ENCODE measurements around the gene PPP4R1.

The PPP4R1 gene

DNA sequence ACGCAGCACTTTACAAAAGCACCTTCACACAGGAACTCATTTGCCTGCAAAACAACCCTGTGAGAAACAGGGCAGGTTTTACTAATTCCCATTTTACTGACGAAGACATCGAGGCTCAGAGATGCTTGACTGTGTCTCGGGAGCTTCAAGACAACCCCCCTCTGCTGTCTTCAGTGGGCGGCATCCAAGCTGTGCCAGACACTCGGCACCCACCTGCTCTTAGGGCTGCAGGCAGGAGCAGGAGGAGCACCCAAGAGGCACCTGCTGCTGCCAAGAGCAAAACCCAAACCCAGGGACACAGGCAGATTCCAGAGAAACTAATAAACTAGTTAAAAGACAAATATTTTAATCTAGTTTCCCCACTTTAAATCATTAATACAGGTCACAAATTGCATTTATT, 67.9 kb downstream of the PPP4R1 start:
- no peak for DNase-seq (ENCODE audit: low read depth)

DNA sequence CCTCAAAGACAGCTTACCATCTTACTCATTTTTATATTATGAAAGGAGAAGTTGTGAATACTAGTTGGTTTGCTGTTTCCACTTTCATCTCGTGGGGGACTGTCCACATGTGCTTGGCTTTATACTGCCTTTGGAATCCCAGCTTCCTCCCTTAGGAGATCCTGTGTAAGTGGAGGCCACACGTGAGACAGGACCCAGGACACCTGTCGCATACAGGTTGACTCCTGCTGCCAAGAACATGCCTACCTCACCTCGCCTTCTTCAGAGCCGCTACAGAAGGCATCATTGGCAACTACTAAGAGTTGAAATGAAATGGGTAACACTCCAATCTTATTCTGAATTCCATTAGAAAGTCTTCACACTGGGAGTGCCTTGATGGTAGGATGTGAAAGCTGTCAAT, 69.3 kb downstream of the PPP4R1 start:
- DNase-seq (ENCODE audit: low read depth), result no peak

DNA sequence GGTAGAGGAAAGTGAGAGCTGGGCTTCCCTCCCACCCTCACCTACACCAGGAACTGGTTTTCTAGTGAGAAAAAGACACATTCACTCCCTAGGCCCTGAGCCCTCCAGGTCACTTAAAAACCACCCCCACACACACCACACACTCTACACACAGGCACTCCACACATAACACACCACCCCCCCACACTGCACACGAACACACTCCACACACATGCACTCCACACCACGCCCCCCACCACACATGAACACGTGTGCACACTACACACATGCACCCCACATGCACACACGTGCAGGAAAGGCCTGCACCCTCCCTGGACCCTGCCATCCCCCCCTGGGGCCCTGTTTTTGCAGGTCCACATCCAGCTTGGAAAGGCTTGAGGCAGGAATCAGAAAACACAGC, 71.4 kb downstream of the PPP4R1 start:
- DNase-seq (ENCODE audit: low read depth), result no peak

DNA sequence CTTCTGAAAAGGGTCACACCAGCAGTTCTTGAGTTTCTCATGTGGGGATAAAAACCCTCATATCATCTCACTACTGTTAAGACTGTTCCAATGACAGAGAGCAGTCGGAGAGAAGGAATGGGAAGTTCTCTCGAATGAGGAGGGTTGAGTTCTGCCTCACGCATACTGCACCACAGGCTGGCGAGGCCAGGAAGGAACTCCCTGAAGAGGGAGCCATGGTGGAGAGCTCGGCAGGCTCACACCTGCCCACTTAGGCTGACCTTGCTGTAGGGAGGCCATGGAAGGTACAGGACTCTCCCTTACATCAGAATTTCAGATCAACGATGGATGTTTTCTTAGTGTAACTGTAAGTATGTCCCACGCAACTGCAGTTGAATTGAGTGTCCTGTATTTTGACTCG, 74.4 kb downstream of the PPP4R1 start:
- DNase-seq (ENCODE audit: low read depth), result no peak

DNA sequence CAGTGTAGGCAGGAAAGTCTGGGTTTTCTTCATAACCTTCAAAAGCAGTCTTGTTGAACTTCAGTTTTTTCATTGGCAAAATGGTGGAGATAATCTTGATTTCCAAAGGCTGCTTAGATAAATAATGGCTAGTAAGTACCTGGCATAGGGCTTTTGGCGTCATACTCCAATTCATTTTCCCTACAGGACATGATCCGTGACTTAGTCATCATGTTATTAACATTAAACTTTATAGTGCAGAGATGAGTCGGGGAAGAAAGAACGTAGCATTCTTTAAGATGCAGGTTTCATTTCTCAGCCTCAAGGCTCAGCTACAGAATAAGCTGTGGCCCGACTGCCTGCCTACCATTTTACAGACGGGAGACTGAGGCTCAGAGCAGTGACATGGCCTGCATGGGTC, 75.1 kb downstream of the PPP4R1 start:
- DNase-seq (ENCODE audit: low read depth), result no peak

DNA sequence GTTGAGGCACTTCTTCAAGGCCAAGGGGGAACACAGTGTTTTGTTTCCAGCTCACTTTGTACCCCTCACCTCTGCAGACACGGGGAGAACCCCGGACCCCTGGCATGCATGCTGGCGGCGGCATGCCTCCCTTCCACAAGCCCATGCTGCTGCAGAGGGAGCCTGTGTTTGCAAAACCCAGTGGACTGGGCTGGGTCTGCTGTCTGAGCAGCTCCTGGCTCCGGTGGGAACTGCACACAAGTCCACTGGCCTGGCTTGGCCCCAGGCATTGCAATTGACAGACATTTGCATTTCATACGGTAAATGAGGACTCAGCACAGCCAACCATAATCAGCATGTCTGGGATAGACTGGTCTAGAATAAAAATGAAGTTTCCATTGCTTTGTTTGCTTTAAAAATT, 76.7 kb downstream of the PPP4R1 start:
- DNase-seq (ENCODE audit: low read depth), result no peak

DNA sequence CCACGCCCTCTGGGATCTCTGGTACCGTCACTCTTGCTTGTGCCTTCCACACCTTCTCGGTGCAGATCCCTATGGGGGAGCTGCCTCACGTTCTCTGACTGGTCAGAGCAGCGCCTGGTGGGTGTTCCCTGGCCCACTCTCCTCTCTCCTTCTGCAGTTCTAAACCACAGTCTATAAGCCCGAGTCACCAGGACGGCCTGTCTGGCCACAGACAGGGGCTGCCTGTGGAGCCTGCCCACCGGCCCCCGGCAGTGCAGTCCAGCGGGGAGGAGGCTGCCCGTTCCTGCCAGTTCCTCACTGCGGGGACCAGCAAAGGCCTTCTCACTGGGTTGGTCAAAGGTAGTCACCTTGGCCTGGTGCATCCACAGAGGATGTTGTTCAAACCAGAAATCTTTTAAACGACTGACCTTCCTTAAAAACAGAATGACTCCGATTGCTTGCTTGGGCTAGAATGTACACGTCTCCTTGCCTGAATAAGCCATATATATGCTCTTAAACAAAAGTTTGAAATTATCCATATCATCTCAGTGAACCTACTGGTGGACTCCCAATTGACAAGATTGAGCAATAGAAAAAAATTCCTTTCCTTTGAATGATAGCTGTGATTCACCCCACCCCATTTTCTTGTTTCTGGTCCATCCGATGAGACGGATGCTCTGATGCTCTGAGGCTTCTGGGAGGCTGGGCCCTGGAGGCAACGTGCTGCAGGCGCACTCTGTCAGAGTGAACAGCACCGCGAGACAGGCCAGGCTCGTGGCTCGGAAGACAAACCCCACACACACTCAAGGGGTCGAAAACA, 77.8 kb downstream of the PPP4R1 start:
- DNase-seq (ENCODE audit: low read depth), result no peak

DNA sequence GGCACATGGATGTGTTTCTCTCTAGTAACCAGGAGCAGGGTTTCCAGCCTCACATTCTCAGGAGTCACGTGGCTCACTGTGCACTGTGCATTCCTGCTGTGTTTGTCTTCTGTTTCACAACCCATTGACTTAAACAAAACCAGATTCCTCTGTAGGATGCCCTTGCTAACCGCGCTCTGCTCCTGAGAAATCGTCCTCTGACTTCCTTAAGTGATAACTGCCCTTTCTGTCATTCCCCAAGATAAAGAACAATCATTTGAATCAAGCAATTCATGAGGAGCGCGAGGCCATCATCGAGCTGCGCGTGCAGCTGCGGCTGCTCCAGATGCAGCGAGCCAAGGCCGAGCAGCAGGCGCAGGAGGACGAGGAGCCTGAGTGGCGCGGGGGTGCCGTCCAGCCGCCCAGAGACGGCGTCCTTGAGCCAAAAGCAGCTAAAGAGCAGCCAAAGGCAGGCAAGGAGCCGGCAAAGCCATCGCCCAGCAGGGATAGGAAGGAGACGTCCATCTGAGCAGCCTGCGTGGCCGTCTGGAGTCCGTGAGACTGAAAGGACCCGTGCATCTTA, 78.8 kb downstream of the PPP4R1 start:
- no peak for DNase-seq (ENCODE audit: low read depth)

DNA sequence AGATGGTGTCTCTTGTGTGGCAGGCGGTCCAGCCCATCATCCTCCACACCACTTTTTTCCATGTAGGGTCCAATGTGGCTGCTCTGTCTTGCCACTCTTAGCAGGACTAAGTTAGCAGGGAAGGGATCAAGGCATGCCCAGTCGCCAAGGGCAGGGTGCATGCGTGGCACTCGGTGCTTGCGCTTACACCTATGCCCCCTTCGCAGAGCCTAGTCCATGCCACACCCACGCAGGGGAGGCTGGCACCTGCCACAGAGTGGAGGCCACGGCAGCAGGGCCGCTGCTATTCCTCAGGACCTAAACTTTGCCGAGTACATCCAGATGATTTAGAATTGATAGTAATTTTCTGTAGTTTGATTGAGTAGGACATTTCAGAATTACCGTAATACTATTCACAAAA, 79.5 kb downstream of the PPP4R1 start:
- no peak for DNase-seq (ENCODE audit: low read depth)

DNA sequence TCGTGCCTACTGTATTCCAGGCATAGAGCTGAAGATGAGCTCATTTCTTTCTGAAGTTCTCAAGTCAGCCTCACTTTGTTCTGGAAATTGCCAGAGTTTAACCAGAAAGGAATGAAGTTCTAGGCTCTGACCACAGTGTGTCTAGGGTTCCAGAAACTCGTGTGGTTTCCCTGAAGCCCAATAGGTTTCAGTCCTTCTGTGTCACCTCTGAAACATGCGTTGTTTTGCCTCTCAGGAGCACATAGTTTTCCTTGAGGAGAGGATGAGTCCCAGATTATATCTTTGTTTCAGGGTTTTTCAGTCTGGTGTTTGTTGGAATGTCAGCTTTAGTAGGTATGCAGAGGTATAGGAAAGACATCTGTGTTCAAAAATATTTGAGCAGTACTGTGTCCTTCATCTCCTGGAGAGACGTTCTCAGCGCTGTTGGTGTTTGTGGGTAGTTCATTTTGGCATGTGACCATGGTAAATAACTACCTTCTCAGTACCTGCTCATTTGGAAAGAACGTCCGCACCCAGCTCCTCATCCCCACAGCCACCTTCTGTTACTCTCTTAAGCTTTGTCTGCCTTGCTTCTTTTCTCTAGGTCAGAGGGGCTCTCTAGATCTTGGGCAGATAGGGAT, 82.5 kb downstream of the PPP4R1 start:
- no peak for DNase-seq (ENCODE audit: low read depth)

DNA sequence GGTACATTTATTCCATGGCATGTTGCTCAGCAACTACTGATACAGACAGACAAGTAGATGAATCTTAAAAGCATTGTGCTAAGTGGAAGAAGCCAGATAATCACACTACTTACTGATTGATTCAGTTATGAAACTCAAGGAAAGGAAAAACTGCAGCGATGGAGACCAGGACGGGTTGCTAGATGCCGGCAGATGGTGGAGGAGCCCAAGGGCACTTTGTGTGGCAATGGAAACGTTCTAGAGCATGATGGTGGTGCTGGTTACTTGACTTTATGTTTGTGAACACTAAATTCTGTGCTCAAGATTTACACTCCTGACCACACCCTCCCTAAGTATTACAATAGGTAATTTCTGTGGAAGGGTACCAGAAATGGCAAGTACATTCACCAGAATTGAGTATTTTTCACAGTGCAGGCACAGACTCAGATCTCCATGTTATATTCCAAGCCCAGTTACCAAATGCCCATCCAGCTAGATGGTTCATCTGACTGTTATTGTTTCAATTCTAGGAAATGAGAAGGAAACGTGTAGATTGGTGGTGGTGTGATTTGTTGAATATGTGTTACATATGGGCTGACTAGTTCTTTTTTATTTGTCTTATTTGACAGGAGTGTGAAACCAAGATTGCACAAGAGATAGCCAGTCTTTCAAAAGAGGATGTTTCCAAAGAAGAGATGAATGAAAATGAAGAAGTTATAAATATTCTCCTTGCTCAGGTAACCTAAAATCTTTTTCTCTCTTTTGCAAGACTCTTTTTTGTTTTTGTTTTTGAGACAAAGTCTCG, 83.9 kb downstream of the PPP4R1 start:
- no peak for DNase-seq (ENCODE audit: low read depth)

DNA sequence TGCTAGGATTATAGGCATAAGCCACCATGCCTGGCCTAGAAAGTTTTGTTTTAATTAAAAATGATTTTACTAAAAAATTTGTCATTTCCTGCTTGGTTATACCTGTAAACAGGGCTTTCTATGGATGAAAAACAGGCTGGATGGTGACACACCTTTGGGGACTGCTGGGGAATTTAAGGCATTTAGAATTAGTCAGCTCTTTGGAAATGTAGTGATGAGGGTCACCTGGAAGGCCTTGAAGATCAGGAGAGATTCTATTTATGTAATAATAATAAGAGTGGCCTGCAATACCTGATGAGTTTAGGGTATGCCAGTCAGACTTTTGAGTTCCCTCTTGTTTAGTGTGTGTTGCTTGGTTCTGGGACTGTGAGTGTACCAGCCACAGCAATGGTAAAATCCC, 87.9 kb downstream of the PPP4R1 start:
- DNase-seq (ENCODE audit: low read depth), result no peak

DNA sequence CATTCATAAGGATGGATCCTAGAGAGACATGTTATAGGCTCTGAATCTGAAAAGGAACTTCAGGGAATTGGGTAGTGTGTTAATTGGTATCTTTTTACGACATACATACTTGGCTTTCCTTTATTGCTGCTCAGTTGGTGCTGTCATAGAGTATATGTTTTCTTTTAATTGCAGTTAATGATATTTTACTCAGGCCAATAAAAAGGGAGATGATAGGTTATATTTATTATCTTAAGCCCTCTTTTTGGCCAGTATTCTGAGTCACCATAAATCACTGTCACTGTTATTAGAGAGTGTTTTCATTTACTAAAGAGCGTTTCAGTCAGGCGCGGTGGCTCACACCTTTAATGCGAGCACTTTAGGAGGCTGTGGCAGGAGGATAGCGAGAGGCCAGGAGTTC, 91.4 kb downstream of the PPP4R1 start:
- no peak for DNase-seq (ENCODE audit: low read depth)

DNA sequence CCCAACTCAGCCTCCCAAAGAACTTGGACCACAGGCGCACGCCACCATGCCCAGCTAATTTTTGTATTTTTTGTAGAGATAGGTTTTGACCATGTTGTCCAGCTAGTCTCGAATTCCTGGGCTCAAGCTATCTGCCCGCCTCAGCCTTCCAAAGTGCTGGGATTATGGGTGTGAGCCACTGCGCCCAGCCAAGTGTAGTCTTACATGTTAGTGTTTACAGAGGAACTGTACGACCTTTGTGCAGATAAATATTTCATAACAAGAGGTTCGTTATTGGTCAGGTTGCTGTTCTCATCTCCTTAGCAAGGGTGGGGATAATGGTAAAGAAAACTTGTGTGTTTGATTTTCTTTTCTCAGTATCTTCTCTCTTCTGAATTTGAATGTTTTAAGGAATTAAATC, 92.6 kb downstream of the PPP4R1 start:
- no peak for DNase-seq (ENCODE audit: low read depth)

DNA sequence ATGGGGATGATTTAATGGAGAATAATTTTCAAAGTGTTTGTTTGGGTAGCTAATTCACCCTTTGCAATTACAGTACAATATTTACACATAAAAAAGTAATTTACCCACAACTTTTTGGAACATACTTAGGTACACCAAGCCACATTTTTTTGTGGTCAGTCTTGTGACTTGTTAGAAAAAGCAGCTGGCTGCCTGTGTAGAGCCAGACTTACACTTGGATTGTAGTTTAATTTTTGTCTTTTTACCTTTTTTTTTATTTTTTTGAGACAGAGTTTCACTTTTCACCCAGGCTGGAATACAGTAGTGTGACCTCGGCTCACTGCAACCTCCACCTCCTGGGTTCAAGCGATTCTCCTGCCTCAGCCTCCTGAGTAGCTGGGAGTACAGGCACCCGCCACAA, 93.7 kb downstream of the PPP4R1 start:
- no peak for DNase-seq (ENCODE audit: low read depth)

DNA sequence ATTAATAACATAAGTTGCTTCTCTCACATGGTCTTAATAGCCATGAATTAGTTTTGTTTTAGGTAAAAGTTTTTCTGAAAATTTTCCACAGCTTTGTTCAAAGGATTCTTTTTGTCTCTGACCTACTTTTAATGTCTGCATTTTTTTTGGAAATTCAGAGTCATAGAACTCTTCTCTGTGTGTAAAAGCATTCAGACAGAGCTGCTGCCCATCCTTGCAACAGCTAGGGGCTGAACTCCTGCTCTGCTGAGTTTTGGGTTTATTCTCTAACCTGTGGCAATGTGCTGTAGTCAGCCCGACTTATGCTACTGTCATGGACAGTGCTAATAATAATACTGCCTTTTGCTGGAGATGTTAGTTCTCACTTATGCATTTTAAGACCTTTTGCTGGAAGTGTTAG, 95.0 kb downstream of the PPP4R1 start:
- no peak for DNase-seq (ENCODE audit: low read depth)

DNA sequence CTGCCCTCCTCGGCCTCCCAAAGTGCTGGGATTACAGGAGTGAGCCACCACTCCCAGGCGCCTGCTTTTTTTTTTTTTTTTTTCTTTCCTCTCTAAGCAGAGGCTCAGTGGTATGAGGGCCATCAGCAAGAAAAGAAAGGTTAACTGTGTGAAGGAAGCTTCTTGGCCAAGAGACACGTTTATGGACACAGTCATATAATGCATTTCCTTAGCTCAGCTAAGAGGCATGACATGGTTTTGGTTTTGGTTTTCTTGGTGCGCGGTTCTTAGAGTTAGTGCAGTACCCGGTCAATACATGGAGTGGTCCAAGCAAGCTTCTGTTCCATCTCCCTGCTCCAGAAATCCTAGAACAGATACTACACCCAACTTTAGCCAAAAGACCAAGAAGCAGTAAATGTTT, 96.5 kb downstream of the PPP4R1 start:
- DNase-seq (ENCODE audit: low read depth), result no peak

DNA sequence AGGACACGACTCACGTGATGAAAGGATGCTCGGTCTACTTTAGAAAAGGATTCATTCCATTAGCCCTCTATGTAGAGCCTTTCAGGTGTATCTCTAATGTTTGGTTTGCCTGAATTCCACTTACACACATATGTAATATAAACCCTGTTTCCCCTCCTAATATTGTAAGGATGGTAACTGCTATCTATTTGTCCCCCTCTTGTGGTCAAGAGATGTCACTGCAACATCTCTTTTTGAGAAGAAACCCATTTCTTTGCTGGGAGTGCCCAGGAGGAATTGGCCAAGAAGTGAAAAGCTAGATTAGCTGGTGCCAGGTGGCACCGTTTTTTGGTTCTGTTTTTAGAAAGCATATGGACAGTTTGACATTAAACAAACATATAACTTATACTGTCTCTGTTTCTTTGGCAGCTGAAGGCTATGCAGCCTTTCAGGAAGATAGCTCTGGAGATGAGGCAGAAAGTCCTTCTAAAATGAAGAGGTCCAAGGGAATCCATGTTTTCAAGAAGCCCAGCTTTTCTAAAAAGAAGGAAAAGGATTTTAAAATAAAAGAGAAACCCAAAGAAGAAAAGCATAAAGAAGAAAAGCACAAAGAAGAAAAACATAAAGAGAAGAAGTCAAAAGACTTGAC, 97.8 kb downstream of the PPP4R1 start:
- no peak for DNase-seq (ENCODE audit: low read depth)

DNA sequence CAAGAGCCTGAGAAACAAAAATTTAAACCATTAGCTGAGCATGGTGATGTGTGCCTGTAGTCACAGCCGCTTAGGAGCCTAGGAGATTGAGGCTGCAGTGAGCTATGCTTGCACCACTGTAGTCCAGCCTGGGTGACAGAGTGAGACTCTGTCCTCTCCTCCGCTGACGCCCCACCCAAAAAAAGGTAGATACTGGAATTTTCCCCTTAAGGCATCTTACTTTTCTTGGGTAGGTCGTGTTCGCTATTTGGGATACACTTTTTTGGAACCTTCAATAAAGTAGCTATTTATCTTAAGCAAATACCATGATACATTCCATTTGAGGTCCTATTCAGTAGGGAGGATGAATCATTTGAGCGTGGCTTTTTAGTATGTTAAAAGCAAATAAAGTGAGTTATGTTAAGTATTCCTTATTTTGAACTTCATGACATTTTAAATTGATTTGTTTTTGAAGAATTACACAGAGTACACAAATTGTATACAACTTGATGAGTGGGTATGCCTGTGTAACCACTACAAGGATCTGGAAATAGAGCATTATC, 100.3 kb downstream of the PPP4R1 start:
- DNase-seq (ENCODE audit: low read depth), result no peak

DNA sequence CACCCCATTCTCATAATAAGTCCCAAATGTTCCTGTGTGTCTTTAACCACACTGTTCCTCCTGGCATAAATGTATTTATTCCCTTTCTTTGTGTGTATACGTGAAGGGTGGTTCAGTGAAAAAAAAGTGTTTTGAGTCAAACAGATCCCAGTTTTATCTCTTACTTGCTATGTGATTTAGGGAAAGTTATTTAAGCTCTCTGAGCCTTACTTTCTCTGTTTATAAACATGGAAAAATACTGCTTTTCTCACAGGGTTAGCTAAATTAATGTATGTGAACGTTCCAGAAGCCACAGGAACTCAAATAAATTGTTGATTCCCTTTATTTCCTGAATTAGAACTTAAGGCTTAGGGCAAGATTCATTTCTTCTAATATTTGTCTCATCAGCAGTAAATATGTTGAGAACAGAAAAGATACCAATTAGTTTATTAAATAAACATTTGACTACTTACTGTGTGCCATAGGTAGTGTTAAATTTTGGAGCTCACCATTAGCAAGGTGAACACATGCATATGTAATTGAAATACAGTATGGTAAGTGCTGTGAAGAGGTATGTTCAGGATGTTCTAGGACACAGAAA, 105.8 kb downstream of the PPP4R1 start:
- DNase-seq (ENCODE audit: low read depth), result no peak

DNA sequence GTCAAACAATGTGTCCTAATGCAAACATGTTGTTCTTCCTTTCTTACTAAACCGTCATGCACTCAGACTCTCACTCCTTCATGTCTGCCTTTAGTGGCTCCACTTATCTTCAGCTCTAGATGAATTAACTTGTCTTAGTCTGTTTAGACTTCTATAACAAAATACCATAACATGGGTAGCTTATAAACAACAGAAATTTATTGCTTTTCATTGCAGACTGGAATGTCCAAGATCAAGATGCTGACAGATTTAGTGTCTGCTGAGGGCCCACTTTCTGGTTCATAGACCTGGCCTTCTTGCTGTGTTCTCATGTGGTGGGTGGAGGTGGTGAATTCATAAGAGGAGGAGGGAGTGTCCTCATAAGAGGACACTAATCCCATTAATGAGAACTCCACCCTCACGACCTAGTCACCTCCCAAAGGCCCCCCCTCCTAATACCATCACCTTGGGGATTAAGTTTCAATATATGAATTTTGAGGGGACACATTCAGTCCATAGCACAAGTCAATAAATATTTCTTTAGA, 106.7 kb downstream of the PPP4R1 start:
- DNase-seq (ENCODE audit: low read depth), result no peak

All from stimulated activated CD8-positive, alpha-beta memory T cell treated with anti-CD3 and anti-CD28 coated beads, Interleukin-4, amount 100 ng/mL, for 24 hours (primary cell).